Brain pericyte (primary cell): Measurements from ENCODE around the gene TSHZ2.
"Not testable (repeated sequence)": the region's sequence is repeated elsewhere in the genome, so short reads cannot be mapped to it uniquely, and the experiment has no call there.

ENCODE experiments used
- DNase-seq: peaks from one replicate; pipeline ENCODE4 v3.0.0-alpha.2; 2012; ENCODE audit warnings: low read depth, low spot score

Gene TSHZ2

DNA sequence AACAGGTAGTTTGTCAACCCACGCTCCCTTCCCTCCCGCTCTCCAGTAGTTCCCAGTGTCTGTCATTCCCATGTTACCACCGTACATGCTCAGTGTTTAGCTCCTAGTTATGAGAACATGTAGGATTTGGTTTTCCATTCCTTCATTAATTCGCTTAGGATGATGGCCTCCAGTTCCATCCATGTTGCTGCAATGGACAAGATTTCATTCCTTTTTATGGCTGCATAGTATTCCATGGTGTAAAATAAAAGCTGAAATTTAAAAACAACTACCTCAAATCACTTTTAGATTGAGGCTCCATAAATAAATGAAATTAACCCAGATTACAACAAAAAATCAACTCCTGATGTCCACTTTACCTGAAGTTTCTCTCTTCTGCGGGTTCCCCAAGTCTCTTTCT, 430.9 kb downstream of the TSHZ2 start:
- DNase-seq = no peak

DNA sequence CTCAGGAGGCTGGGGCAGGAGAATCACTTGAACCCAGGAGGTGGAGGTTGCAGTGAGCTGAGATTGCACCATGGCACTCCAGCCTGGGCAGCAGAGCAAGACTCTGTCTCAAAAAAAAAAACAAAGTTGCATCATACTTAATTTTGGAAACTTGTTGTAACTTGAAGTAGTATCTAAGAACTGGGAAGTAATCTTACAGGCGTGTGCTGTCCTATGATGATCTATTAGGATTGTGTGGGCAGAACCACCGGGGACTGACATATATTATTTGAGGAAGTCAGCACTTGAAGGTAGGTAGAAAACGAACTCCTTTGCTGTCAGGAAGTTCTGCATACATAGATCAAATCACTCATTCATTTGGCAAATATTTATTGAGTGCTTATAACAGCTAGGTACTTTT, 433.0 kb downstream of the TSHZ2 start:
- no peak for DNase-seq

DNA sequence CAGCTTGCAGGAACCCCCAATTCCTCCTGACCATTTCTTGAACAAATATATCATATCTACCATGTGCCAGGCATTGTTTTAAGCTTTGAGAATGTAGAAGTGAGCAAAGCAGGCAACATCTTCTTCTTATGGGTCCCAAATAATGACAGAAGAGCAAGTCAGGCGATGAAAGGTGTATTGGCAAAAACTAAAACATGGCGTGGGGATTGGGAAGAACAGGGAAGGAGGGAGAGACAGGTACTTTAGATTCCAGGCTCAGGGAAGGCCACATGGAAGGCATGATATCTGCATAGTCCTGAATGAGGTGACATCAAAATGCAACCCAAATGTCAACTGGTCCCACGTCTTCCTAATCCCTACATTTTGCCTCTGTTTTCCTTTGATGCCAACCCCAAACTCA, 434.4 kb downstream of the TSHZ2 start:
- no peak for DNase-seq

DNA sequence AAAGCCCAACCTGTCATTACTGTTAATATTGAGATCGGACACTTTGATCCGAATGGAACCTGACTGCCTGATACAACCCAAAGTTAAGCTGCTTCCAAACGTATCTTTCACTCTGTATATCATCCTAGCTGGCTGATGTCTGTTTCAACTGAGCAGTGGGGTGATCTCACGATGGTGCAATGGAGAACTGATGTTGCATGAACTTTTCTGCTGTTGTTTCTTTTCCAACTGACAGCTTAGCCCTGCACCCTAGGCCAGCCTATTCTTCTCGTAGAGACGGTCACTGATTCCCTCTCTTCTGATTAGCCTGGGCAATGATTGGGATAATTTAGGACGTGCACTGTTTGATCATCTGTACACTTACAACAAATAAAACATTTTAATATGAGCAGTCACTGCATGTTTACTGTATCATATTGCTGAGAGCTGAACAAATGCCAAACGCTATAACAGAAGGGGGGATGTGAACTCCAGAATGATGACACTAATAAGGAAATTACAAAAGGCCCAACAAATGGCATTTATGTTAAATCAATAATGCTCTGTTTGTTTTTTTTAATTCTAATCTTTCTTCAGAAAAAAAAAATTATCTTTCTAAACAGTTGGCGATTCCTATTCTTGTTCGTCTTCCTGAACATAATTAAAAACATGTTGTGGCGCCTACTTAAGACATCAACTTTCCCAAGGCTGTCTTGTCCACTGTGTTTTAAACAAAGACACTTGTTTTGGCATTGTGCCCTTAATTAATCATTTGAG, 436.7 kb downstream of the TSHZ2 start:
- DNase-seq = no peak

DNA sequence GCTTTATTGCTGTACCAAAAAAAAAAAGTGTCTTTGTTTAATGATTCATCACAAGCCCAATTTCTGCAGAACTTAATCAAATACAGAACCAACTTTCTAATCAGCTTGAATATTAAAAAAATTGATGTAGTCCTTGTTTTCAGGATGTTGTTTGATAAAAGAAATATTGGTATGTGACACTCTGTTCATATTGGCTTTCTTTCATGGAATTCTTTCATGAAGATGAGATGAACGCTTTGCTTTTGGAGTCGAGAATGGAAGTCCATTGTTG, 437.2 kb downstream of the TSHZ2 start:
- DNase-seq = no peak

DNA sequence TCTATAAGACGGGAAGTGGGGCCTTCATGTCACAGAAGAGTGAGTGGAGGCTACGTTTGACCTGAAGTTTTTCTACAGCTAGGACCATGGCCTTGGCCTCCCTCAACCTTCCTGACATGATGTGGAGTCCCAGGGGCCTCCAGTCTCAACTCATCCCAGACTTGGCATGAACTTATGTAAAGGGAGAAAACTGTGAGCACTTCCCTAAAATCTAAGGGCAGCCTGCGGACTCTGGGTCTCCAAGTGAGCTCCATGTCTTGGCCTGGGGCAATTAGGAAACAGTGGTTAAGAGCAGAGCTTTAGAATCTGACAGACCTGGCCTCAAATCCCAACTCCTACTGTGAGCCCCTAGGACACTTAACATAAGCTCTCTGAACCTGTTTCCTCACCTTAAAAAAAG, 439.0 kb downstream of the TSHZ2 start:
- no peak for DNase-seq

DNA sequence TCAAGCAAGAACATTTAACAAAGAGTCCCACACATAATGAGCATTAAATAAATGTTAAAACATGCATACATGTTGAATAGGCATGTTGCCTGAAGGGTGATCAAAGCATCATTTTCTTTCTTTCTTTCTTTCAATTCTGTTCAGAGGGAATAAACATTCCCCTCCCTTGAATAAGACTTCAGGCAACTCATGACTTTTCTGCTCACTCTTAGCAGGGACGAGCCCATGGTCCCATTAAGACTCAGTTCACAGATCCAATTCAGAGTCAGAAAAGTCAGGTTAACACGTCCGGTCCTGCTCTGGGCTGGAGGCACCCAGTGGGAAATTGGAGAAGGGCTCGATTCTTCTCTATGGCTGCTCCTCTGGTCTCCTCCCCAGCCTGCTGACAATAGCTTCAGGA, 439.7 kb downstream of the TSHZ2 start:
- DNase-seq = no peak

DNA sequence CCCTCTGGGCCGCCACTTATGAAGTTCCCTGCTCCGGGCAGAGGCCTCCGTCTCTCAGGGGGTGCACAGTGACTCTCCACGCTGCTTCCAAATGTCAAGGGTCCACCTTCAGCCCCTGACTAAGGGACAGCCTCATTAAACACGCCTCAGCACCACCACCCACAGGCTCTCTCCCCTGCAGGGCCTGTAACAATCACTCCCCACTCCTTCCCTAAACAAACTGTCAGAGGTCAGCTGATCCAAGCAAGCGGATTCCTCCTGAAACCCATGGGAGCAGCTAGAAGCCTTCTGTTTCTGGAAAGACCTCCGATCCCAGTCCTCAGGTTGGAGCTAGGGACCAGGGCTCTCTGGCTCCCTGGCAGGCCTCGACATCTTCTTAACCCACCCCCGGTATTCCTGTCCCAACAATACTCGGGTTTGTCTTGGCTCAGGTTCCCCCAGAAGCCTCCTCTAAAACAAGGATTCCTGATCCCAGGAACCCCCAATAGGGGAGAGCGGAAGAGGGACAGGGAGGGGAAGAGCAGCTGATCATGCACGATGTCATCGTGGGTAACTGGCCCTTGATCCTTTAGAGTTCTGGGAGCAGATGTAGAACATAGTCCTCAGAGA, 440.5 kb downstream of the TSHZ2 start:
- no peak for DNase-seq

DNA sequence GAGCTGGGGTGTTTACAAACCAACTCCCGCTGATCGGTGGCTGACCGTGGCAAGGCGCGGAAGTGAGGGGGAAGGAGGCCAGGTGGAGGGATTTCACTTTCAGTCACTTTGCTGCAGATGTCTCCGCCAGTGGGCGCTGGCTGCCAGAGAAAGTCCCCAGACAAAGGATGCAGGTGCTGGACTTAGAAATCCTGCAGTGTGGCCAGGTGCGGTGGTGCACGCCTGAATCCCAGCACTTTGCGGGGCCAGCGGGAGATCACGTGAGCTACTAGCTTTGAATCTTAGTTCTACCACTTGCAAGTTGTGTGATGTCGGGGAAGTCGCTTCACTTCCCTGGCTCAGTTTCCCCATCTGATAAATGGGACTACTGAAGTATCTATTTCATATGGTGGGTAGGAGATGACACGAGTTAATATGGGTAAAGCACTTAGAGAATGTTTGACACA, 441.1 kb downstream of the TSHZ2 start:
- no peak for DNase-seq

DNA sequence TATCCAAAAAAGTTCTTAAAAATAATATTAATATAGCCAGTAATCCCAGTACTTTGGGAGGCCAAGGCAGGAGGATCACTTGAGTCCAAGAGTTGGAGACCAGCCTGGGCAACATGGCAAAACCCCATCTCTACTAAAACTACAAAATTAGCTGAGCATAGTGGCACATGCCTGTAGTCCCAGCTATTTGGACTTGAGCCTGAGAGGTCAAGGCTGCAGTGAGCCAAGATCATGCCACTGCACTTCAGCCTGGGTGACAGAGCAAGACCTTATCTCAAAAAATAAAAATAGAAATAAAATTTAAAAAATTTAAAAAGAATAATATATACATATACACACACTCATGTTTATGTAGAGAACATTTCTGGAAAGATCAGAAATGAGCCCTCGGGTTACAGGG, 441.7 kb downstream of the TSHZ2 start:
- DNase-seq = not testable (repeated sequence)

DNA sequence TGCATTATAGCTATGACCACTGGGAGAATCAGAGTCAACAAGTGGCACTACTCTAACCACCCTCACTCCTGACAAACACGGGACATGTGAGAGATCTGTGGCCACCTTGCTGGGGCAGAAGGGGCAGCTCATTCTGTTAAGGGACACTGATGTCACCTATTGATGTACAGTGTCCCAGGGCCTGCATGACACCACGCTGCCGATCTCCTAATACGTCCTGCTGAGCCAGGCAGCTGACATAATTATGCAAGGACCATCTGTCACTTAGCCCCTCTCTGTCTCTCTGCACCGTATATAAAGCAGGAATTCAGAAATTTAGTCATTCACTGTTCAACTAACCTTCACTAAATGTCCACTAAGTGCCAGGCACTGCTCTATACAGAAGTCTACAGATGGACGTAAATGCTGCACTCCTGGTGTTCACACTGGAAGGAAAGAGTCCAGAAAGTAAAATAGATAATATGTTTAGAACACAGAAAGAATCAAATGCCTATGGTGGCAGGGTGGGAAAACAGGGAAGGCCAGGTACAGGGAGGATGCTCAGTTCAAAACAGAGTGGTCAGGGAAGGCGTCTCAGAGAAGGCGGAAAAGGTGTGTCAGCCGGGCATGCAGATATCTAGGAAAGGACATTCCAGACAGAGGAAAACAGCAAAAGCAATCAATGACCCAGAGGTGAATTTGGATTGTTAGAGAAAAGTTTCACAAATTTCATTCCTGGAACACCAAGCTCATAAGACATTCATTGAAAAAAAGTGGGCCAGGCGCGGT, 447.7 kb downstream of the TSHZ2 start:
- DNase-seq = no peak

DNA sequence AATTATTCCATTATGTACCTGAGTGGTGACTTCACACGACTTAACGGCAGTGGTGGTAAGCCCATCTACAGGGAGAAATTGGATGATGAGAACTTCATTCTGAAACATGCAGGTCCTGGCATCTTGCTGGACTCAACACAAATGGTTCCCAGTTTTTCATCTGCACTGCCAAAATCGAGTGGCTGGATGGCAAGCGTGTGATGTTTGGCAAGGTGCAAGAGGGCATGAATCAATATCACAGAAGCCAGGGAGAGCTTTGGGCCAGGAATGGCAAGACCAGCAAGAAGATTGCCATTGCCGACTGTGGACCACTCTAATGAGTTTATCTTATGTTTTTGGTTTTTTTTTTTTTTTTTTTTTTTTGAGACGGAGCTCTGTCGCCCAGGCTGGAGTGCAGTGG, 449.2 kb downstream of the TSHZ2 start:
- DNase-seq = no peak

DNA sequence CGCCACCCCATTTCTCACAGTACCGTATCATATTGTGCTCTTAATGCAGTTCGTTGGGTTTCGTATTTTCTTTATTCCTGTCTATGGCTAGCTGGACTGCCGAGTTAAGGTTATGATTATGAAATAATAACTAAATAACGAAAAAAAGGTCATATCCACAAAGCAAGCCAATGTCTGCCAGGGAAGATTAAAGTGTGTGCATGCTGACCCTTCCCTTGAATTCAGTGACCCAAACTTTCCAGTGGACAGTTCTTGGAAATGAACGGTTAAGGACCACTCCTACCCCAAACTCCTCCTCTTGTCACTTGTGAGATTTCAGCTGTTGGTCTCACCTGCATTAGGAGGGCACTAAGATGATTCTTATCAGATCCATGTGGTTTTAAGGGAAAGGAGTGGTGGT, 449.9 kb downstream of the TSHZ2 start:
- DNase-seq = no peak

DNA sequence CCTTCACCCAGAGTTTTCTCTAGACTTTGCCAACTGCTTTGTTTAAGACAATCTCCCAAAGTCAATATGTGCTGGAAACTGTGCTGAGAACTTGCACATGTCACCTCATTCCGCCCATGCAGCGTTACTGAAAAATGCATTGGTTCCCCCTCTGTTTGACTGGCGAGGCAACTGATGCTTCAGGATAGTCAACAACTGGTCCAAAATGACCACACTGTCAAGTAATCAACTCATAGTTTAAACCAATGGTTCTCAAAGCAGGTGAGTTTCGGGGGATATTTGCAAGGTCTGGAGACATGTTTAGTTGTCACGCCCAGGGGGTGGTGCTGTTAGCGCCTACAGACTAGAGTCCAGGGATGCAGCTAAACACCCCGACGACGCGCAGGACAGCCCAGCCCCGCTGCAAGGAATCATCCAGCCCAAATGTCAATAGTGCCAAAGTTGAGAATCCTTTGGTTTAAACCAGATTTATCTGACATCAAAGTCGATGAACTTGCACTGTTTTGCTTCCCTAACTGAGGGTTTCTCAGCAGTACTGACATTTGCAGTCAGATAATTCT, 451.5 kb downstream of the TSHZ2 start:
- no peak for DNase-seq

DNA sequence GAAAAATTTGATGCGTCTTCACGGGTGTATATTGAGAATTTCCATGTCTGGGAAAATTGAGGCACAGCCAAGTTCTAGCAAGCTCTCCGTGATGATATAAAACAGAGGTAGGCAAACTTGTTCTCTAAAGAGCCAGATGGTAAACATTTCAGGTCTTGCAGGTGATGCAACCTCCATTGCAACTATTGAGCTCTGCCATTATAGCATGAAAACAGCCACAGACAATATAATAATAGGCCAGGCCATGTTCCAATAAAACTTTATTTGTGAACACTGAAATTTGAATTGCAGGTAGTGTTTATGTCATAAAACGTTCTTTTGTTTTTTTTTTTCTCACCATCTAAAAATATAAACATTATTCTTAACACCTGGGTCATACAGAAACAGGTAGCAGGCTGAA, 453.3 kb downstream of the TSHZ2 start:
- DNase-seq = no peak

DNA sequence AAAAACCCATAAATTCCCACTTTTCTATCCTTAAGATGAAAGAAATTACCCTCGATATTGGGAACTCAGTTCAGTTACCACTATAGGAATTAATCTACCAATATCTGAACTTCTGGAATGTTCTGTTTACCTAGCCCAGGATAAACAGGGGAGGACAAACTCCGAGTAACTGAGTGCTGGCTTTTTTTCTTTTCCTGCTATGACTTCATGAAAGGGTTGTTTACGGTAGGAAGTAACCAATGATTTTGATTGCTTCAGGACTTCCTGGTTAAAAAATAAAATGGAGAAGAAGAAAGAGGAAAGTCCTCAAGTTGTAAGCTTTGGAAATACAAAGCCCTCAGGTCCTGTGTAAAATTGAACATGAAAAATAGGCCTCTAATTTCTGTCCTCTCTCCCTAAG, 453.8 kb downstream of the TSHZ2 start:
- DNase-seq = no peak

DNA sequence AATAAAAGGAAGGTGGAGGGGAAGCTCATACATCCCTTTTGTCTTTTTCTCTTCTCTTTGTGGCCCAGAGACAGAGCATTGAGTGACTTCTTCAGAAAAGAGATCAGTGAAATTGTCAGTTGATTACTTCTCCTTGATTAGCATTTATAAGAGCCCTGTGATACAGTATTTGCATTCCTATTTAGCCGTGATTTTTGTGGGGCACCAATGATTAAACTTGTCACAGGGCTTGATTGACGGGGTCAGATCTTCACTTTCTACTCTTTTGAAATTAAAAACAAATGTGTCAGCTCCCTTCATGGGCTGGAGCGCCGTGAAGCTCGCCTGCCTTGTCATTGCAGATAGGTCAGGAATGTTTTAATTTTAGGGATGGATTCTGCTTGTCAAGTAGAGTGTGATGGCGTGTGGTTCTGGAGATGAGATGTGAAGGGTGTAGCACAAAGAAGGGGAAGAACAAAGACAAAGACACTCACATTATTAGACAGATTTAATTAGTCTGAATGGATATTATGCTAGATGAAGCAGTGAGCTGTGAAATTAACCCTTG, 454.7 kb downstream of the TSHZ2 start:
- DNase-seq = no peak

DNA sequence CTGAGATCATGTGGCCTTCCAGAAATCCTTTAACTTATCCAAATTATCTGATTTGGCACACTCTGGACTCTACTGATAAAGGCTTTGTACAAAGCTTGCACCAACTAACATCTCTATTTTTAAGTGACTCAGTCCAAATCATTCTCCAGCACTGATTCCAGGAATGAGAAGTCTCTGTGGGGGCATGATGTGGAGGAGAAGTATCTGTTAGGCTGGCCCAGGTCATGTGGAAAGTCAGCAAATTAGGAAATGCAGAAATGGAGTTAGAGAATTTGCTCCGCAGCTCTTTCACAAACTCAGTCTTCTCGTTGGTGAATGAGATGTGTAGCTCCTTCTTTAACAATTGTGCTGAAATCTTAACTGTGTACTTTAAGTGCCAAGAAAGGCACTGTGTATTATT, 455.8 kb downstream of the TSHZ2 start:
- no peak for DNase-seq

DNA sequence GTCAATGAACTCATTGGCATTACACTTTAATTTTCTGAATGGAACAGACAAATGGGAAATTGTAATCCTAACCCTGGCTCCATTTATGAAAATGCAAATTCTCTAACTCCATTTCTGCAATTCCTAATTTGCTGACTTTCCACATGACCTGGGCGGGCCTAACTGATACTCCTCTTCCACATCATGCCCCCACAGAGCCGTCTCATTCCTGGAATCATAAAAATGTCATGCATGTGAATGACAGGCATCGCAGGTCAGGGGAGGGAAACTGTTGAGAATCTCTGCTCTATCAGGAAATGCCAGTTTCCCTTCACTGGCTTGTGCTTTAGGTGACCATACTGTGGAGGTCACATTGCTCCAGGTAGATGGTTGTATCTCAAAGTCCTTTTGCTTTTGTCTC, 456.4 kb downstream of the TSHZ2 start:
- no peak for DNase-seq

DNA sequence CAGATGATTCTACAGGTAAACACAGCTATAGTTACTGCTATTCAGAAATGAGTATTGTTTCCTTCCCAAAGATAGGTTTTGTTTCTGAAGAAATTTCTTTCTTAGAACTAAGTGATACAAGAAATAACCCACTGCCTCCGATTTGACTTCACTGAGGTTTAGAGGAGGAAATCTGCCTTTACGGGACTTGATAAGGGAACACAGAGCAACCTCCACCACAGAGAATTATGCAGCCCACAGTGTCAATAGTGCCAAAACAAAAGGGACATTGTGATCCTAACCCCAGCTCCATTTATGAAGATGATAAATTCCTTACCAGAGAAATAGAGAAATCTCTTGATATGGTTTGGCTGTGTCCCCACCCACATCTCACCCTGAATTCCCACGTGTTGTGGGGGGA, 456.8 kb downstream of the TSHZ2 start:
- no peak for DNase-seq

DNA sequence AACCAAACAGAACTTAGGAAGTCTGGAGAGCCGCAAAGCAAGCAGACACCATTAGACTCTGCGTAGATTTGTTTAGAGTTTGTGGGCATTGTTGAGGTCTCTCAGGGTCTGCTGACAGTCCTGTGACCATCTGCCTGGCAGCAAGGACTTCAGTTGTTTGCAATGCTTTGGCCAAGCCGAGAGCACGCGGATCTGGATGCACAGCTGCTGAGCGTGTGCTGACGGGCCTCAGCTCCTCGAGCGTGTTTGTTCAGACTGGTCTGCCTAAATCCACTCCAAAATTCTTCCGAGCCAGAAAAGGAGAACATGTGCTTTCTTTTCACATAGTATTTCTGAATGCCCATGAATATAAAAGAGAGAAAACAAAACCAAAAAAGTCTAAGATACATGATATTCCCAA, 462.5 kb downstream of the TSHZ2 start:
- DNase-seq = no peak

DNA sequence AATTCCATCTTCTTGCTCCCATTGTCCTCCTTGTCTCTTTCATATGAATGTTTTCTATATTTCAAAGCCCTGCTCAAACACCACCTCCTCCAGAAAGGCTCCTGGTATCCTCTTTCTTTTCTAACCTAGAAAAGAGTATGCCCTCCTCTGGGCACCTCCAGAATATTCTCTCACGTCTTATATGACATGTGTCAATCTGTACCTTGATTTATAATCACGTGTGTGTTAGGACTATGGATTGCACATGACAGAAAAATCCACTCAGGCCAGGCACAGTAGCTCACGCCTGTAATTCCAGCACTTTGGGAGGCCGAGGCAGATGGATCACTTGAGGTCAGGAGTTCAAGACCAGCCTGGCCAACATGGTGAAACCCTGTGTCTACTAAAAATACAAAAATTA, 464.8 kb downstream of the TSHZ2 start:
- not testable (repeated sequence) for DNase-seq

DNA sequence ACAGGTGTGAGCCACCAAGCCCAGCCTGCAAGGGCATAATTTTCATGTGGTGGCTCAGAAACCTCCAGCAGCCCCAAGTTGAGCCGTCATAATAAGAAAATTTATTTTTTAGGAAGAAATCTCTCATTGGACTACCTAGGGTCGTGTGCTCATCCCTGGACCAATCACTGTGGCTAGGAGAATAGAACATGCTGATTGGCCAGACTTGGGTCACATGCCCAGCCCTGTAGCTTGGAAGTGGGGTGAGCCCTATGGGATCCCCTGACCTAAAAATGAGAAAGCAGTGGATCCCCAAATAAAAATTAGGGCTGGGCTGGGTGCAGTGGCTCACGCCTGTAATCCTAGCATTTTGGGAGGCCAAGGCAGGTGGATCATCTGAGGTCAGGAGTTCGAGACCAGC, 466.2 kb downstream of the TSHZ2 start:
- DNase-seq = no peak
